MCF 10A (cell line): ENCODE data around the gene FAM53A. TPM values are rescaled to one million over a fixed set of nuclear protein-coding genes. Genes with fewer than 3 reads are reported as not detected.
"Not testable (repeated sequence)": the region's sequence is repeated elsewhere in the genome, so short reads cannot be mapped to it uniquely, and the experiment has no call there.

Source experiments
- BruUV-seq: library from RNA; stranded (reverse); fragments of 400-500 nt; replicated peaks from 2 replicates; lab custom pipeline; 2021; lab: Mats Ljungman, UMichigan
- CTCF ChIA-PET: fragments of 300-600 bp; sonication (Branson Sonifier 250); formaldehyde crosslinking; extraction: SDS; loops from one replicate; lab custom pipeline; 2021; ENCODE audit warnings: antibody characterized with exemption, inconsistent platforms; lab: Yijun Ruan, JAX
- POLR2A ChIA-PET: fragments of 300-600, 350-650 bp; sonication (Branson Sonifier 250); formaldehyde crosslinking; extraction: SDS; loops from one replicate; lab custom pipeline; 2020; ENCODE audit warnings: antibody characterized with exemption, inconsistent platforms; lab: Yijun Ruan, JAX
- DNase-seq: peaks from one replicate; pipeline ENCODE4 v3.0.0-alpha.2; 2018; ENCODE audit not compliant: unreplicated experiment
- H3K27ac Mint-ChIP-seq: one replicate; pipeline ENCODE4 v1.8.0; 2022; ENCODE audit warnings: mild to moderate bottlenecking, low read depth, mixed read lengths; ENCODE audit not compliant: unreplicated experiment
- H3K27me3 Mint-ChIP-seq: one replicate; pipeline ENCODE4 v1.8.0; 2022; ENCODE audit warnings: mixed read lengths; ENCODE audit not compliant: insufficient read depth, unreplicated experiment
- H3K36me3 Mint-ChIP-seq: one replicate; pipeline ENCODE4 v1.8.0; 2022; ENCODE audit warnings: mild to moderate bottlenecking, moderate library complexity, mixed read lengths; ENCODE audit not compliant: insufficient read depth, unreplicated experiment
- H3K4me1 Mint-ChIP-seq: one replicate; pipeline ENCODE4 v1.8.0; 2022; ENCODE audit warnings: mixed read lengths; ENCODE audit not compliant: insufficient read depth, unreplicated experiment
- H3K4me3 Mint-ChIP-seq: one replicate; pipeline ENCODE4 v1.8.0; 2022; ENCODE audit warnings: mild to moderate bottlenecking, moderate library complexity, mixed read lengths; ENCODE audit not compliant: unreplicated experiment
- H3K9me3 Mint-ChIP-seq: one replicate; pipeline ENCODE4 v1.8.0; 2022; ENCODE audit warnings: mixed read lengths; ENCODE audit not compliant: unreplicated experiment
- CTCF ChIP-seq: fragments of 200-600 bp; IDR thresholded peaks from one replicate; pipeline ENCODE4 v1.8.0; 2022; ENCODE audit warnings: antibody characterized with exemption, mild to moderate bottlenecking; ENCODE audit not compliant: unreplicated experiment
- intact Hi-C: fragments of 100-400 bp; cut with micrococcal nuclease; formaldehyde crosslinking; loops from 2 replicates; pipeline ENCODE4 v1.14.1; 2022
- total RNA-seq: library from RNA; stranded (reverse); gene quantifications from 2 replicates; pipeline ENCODE4 v1.2.3, GENCODE V29; 2022

Gene FAM53A
- total RNA-seq, 1 experiment from 2014 or later, result 6.6 TPM

GRCh38 chr4:1703867-1704266 lies 19.8 kb upstream of the FAM53A start:
- CTCF ChIA-PET, result interaction anchor here (0.9 to 9.5 kb wide), 3 partner anchors 11 to 23 kb away, joined by 3 to 101 read pairs (median 14); no protein-coding TSS in a partner anchor
- Mint-ChIP-seq H3K36me3 (peaks cover 82% of the 10 kb centered on the region), H3K4me3 (no peak overlapping the region), H3K27ac (no peak overlapping the region), H3K9me3 (no peaks in the 10 kb centered on the region), H3K4me1 (no peaks in the 10 kb centered on the region), H3K27me3 (no peaks in the 10 kb centered on the region)
- no TSS peak for BruUV-seq
- intact Hi-C loops, result no loop called here
- POLR2A ChIA-PET, result interaction anchor here (0.7 to 1.6 kb wide), 4 partner anchors 11 to 852 kb away, joined by 3 to 5 read pairs (median 4); no protein-coding TSS in a partner anchor
- no peak for TF ChIP-seq CTCF
- no peak for DNase-seq

- H3K4me3 Mint-ChIP-seq, BruUV-seq, H3K27me3 Mint-ChIP-seq, intact Hi-C loops, H3K4me1 Mint-ChIP-seq, H3K9me3 Mint-ChIP-seq, DNase-seq, H3K27ac Mint-ChIP-seq: not testable (repeated sequence)
- ChIA-PET POLR2A (interaction anchor here (1.6 kb wide), 1 partner anchor 10 kb away, joined by 9 read pairs; the partner anchor contains the start of gene SLBP), CTCF (interaction anchor here (1.2 to 9.5 kb wide), 4 partner anchors 8 to 108 kb away, joined by 3 to 101 read pairs (median 4); no protein-coding TSS in a partner anchor)
- peaks cover 92% of the 10 kb centered on the region for H3K36me3 Mint-ChIP-seq
Measured at GRCh38 chr4:1701671-1702070, 17.6 kb upstream of the FAM53A start.

GRCh38 chr4:1695913-1696312 lies 11.8 kb upstream of the FAM53A start:
- no peaks in the 10 kb centered on the region for H3K4me1 Mint-ChIP-seq
- no peak for DNase-seq
- H3K4me3 Mint-ChIP-seq, result no peak overlapping the region
- H3K27me3 Mint-ChIP-seq, result no peaks in the 10 kb centered on the region
- no TSS peak for BruUV-seq
- TF ChIP-seq CTCF, result no peak
- ChIA-PET POLR2A (interaction anchor here (1.0 to 1.9 kb wide), 3 partner anchors 9 to 16 kb away, joined by 3 to 5 read pairs (median 4); partner anchors contain the start of gene SLBP), CTCF (interaction anchor here (0.5 to 6.8 kb wide), 3 partner anchors 10 to 402 kb away, joined by 3 to 101 read pairs (median 97); no protein-coding TSS in a partner anchor)
- intact Hi-C loops, result no loop called here
- no peak overlapping the region for H3K27ac Mint-ChIP-seq
- H3K36me3 Mint-ChIP-seq, result peaks cover 99% of the 10 kb centered on the region
- H3K9me3 Mint-ChIP-seq, result no peaks in the 10 kb centered on the region

- POLR2A ChIA-PET, result interaction anchor here (0.9 to 2.5 kb wide), 11 partner anchors 9 to 37 kb away, joined by 3 to 32 read pairs (median 5); partner anchors contain the start of genes FAM53A, SLBP, TACC3 and TMEM129
Measured at GRCh38 chr4:1693131-1693896, 9.2 kb upstream of the FAM53A start.

More at GRCh38 chr4:1693131-1693896, 9.2 kb upstream of the FAM53A start:
- TSS peak; percentile 55 for BruUV-seq
- CTCF ChIA-PET, result interaction anchor here (0.6 to 6.8 kb wide), 23 partner anchors 10 to 218 kb away, joined by 3 to 101 read pairs (median 4); partner anchors contain the start of gene TMEM129
- no peaks in the 10 kb centered on the region for H3K9me3 Mint-ChIP-seq
- no peak overlapping the region for H3K4me3 Mint-ChIP-seq
- no peaks in the 10 kb centered on the region for H3K27me3 Mint-ChIP-seq
- peak; percentile 96 for TF ChIP-seq CTCF
- no peaks in the 10 kb centered on the region for H3K4me1 Mint-ChIP-seq
- no peak overlapping the region for H3K27ac Mint-ChIP-seq
- peak; percentile 87 for DNase-seq
- intact Hi-C loops, result loop anchor here (1.0 kb wide), 1 partner anchor 33 kb away; no protein-coding TSS in a partner anchor
- peaks cover 91% of the 10 kb centered on the region for H3K36me3 Mint-ChIP-seq
